Activated effector memory CD4-positive, alpha-beta T cell treated with anti-CD3 and anti-CD28 coated beads, Interleukin-2, amount 50 U/mL, for 16 hours (primary cell): ENCODE results near the gene WDR3.

Experiments used
- DNase-seq: peaks from one replicate; pipeline ENCODE4 v3.0.0-alpha.2; 2020

The WDR3 gene

GRCh38 chr1:117959364-117959763, 29.8 kb downstream of the WDR3 start:
- no peak for DNase-seq

- DNase-seq, result no peak
Measured at GRCh38 chr1:117964290-117965038, 34.9 kb downstream of the WDR3 start.

DNA sequence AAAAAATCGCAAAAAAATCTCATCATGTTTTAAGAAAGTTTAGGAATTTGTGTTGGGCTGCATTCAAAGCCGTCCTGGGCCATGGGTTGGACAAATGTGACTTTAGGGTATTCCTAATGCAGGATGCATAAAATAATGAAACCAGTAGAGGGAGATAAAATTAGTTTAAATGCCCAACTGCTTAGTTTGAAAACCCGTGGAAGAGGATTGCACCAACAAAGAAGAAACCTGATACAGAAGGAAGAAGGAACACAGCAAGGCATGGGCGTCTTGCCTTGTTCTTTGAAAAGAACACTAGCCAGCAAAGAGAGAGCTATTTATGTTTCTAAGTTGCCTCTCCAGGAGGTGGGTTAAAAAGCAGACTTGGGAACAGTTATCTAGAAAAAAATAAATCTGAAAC, 37.9 kb downstream of the WDR3 start:
- DNase-seq, result no peak

DNA sequence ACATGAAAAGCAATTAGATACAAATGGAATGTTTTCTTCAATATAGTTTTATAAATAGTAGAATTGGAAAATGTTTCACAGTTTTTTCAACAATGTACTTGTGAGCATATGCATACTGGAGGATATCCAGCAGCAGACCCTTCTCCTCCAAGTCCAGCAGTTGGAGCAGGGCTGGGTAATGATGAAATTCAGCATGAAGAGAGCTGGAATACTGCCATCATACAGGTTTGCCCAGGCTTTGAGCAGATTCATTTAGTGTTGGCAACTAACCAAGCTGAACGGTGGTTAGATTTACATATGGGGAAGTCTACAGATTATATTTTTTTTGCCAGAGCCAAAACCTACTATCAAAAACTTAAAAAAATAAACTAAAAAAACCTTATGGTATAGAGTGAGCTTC, 38.3 kb downstream of the WDR3 start:
- DNase-seq, result no peak

- DNase-seq, result no peak
Measured at GRCh38 chr1:117970252-117970651, 40.7 kb downstream of the WDR3 start.

- no peak for DNase-seq
Measured at GRCh38 chr1:117971777-117972176, 42.2 kb downstream of the WDR3 start.

- no peak for DNase-seq
Measured at GRCh38 chr1:117976381-117976780, 46.8 kb downstream of the WDR3 start.

DNA sequence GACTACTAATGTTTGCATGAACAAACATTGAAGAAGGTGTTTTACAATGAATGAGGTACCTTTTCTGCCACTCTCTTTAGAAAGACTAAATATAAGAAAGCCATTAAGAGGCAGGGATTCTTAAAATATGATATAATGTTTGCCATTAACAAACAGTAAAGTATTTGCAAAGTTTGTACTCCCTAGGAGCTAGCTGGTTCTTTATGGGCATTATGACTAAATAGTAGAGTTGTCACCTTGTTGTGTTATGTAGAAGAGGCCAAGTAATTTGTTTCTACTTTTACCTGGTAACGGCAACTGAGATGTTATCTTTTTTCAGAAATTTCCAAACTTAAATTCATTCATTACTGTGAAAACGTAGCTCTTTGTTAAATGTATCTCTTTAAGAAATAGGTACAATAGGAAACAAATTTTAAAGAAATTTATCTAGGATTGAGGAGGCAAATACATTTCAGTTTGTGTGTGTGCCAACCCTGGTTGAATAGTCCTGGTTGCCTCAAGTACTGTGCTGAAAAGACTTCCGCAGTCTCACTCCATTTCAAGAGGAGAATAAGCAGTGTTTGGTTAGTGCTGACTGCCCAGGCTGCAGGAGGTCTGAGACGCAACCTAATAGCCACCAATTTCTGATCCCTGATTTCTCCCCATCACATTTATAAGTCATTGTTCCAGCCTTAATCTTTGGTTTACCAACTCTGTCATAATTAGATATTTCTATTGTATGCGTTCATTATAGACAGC, 52.1 kb downstream of the WDR3 start:
- DNase-seq, result no peak

- DNase-seq, result no peak
Measured at GRCh38 chr1:117985239-117985638, 55.7 kb downstream of the WDR3 start.

DNA sequence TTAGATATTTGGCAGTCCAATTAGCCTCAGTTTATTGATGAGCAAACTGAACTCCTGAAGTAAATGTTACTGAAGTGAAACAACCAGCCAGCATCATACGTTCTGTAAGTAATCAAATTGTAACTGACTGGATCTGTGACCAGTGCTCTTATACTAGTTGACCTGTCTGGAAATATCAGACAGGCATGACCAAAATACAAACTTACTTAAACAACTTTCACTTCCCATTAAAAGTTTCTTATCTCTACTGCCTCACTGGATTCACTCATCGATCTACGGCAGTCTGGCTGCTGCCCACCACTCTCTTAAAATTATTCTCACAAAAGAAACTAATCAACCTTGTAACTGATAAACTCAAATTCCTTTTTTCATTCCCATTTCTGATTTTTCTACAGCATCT, 56.4 kb downstream of the WDR3 start:
- no peak for DNase-seq

- DNase-seq, result no peak
Measured at GRCh38 chr1:118004312-118004711, 74.8 kb downstream of the WDR3 start.

- DNase-seq, result no peak
Measured at GRCh38 chr1:118007391-118007790, 77.9 kb downstream of the WDR3 start.

DNA sequence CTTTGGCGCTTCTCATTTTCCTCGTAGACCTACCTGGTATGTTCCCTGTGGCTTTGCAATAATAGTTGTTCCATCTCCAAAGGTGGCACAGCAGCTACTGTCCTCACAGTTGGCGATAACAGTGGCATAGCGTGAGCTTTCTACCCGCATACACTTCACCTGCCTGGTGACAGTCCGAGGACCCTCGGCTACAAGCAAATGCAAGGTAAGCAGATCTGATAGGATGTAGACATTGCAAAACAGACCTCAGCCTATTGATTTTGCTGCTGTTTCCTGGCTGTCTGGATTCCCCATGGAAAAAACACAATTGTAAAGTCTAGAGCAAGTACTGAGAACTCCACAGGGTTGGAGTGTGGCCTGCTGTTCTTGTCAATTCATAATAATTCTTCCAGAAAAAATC, 78.5 kb downstream of the WDR3 start:
- DNase-seq, result no peak

DNA sequence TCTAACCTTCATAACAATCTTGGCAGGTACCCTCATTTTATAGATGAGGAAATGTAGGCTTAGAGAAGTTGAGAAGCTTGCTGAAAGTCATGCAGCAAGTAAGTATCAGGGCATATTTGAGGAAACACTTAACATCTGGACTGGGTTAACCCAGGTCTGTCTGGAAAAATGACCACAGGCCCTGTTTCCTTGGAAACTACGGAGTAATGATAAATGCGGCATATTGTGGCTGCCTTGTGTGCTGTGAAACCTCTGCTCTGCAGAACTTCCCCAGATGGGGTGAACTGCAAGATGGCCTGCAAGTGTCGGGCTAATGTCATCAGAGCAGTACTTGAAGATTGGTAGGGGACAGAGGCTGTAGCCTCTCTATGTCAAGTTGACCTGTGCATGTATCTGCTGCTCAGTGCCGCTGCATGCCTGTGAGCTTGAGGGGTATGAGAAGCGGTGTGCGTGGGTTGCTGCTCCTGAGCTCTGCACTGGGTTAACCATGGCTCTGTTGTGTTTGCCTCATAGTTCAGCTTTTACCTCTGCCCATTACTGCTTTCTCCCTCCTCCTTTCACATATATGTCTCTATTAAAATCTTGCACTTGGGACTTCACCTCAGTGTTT, 83.1 kb downstream of the WDR3 start:
- no peak for DNase-seq

- no peak for DNase-seq
Measured at GRCh38 chr1:118013336-118013735, 83.8 kb downstream of the WDR3 start.

DNA sequence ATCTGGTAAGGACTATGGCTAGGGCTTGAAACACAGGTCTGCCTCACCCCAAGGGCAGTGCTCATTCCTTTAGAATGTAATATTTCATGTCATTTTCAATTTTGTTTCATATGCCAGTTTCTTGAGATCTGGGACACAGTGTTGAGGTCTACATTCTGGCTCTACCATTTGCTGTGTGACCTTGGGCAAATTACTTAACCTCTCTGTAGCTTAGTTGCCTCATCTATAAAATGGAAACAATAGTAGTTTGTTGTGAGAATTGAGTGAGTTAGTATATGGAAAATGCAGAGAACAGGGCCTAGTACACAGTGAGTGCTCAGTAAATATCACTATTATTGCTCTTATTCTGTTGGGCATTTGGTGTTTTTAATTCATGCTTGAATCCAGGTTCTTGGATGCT, 84.4 kb downstream of the WDR3 start:
- DNase-seq, result no peak
